Activated effector memory CD4-positive, alpha-beta T cell treated with Interleukin-2 at 50 U/mL for 16 hours (primary cell): ENCODE results near the gene LSP1.
"Not testable (repeated sequence)": the region's sequence is repeated elsewhere in the genome, so short reads cannot be mapped to it uniquely, and the experiment has no call there.

ENCODE experiments used
- DNase-seq: peaks from one replicate; pipeline ENCODE4 v3.0.0-alpha.2; 2020

The LSP1 gene, protein sequence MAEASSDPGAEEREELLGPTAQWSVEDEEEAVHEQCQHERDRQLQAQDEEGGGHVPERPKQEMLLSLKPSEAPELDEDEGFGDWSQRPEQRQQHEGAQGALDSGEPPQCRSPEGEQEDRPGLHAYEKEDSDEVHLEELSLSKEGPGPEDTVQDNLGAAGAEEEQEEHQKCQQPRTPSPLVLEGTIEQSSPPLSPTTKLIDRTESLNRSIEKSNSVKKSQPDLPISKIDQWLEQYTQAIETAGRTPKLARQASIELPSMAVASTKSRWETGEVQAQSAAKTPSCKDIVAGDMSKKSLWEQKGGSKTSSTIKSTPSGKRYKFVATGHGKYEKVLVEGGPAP

DNA sequence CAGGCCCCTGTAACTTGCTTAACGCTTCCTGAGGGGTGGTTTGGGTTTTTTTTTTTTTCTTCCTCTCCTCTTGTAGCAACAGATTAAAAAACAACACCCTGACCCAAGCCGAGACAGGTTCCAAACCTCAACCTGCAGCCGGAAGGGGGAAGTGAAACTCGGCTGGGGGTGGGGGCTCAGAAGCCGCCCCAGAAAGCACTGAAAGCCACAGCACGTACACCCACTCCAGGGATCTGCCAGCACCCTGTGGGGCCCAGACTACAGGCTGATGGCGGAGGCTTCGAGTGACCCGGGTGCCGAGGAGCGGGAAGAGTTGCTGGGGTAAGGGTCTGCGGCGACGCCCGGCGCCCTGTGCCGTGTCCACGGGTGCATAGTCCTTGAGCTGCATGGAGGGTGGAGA lies at the start of gene LSP1:
TSS of gene LSP1 (plus strand) at position 208 of the 400 bp plus-strand sequence. CDS start at position 269, 61 bp downstream.
- peak; percentile 85 for DNase-seq

DNA sequence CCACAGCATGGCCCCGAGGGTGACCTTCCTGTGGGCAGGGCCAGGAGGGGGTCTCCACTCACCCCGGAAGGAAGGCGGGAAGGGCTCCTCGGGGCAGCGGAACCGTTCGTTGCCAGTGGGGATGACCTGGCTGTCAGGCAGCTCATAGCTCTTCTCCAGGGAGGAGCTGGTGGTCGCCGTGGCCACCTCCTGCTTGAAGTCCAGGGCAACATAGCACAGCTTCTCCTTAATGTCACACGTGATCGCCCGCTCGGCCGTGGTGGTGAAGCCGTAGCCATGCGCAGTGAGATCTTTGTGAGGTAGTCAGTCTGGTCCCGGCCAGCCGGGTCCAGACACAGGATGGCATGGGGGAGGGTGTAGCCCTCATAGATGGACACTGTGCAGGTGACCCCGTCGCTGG lies 49.6 kb upstream of the LSP1 start:
- no peak for DNase-seq

DNA sequence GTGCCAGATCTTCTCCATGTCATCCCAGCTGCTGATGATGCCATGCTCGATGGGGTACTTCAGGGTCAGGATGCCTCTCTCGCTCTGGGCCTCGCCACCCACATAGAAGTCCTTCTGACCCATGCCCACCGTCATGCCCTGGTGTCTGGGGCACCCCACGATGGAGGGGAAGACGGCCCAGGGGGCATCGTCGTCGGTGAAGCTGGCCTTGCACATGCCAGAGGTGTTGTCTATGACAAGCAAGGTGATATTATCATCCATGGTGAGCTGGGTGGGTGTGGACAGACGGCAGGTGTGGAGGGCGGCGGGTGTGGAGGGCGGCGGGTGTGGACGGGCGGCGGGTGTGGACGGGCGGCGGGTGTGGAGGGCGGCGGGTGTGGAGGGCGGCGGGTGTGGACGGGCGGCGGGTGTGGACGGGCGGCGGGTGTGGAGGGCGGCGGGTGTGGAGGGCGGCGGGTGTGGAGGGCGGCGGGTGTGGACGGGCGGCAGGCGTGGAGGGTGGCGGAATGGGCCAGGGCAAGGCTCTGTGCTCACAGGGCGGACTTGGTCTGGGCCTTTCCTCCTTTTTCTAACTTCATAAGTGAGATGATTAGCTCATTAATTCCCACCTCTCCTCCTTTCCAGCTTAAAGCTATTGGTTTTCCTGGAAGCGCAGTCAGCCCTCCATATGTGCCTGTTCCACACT lies 48.9 kb upstream of the LSP1 start:
- not testable (repeated sequence) for DNase-seq

DNA sequence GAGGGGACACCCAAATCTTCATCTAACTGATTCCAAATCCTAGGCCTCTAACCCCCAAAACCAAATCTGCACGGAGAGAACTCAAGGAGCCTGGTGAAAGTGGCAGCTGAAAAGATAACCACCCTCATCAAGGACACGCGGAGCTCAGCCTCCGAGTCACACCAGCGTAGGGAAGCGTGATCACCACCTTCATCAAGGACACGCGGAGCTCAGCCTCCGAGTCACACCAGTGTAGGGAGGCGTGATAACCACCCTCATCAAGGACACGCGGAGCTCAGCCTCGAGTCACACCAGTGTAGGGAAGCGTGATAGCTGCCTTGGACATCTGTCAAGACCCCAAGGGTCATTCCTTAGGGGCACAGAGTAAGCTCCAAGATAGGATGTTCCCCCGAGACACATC lies 47.4 kb upstream of the LSP1 start:
- no peak for DNase-seq

DNA sequence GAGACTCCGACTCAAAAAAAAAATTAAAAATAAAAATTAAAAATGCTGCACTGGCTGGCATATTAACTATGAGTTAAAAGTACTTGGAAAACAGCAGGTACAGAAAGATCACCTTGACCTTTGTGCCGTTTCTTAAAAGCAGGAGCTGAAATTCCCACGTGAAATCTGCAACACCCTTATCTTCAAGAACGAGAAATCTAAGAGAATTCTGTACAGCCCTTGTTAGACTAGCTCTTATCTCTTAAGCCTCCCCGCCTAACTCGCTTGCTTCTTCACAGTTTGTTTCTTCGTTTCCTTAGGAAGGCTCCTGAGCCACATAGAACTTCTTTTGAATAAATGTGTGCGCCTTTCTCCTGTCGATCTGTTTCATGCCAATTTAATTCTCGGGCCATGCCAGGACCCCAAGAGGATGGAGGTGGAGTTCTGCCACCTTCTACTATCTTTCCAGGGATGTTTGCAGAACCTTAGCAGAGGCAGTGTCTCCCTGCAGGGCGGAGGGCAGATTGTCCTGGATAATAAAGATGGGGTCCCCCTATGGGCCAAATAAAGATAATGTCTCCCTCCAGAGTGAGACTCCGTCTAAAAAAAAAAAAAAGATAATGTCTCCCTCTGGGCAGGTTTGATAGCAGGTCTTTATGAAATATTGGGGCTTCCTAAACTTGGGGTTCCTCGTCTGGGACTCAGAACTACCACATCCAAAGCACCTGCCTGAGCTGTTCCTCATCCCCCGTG lies 45.5 kb upstream of the LSP1 start:
- no peak for DNase-seq

DNA sequence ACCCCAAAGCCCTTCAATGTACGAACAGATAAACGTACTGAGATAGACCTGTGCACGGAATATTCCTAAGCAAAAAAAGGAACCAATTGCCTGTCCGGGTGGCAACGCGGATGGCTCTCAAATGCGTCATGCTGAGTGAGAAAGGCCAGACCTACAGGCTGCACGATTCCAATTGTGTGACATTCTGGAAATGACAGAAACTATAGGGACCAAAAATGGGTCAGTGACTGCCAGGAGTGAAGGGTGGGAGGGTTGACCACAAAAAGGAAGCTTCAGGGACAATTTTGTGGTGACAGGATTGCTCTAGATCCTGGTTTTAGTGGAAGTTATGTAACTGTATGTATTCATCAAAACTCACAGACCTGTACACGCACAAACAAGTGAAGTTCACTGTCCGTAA lies 42.1 kb upstream of the LSP1 start:
- no peak for DNase-seq

DNA sequence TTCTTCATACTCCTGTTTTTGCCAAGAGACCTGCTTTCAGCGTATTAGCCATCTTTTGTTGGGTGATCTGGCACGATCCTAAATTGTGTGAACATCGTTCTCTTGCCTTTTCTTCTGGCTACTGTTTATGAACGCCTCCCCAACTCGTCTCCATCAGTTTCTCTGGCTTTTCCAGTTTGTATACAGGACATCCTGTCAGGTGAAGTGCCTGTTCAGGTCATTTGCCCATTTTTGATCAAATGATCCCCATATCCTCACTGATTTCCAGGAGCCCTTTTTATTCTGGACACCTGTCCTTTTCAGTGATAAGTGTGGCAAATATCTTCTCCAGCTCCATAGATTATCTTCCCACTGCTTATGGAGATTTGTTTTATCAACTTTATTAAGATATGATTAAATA lies 40.6 kb upstream of the LSP1 start:
- DNase-seq, result no peak

DNA sequence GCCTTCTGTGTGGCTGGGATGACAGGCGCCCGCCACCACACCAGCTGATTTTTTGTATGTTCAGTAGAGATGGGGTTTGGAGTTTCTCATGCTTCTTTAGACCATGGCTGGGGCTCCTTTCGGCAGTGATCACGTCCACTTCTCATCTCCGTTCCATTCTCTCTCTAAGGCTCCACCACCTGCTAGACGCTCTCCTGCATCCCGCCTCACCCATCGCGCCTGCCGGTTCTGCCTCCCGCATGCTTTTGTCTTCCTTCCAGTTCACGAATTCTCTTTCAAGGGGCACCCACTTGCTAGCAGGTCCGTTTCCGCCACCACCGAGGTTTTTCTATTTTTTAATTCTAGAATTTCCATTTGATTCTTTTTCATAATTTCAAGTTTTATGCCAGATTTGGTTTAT lies 40.1 kb upstream of the LSP1 start:
- DNase-seq, result no peak

DNA sequence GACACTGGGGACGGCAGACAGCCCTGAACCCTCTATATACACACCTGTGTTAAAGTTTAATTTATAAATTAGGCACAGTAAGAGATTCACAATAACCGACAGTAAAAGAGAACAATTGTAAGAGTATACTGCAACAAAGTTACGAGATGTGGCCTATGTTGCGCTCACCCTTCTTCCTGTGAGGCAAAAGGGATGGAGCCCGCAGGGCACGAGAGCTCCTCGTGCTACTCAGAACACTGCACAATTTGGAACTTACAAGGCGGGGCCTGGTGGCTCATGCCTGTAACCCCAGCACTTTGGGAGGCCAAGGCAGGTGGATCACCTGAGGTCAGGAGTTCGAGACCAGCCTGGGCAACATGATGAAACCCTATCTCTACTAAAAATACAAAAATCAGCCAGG lies 39.5 kb upstream of the LSP1 start:
- not testable (repeated sequence) for DNase-seq

DNA sequence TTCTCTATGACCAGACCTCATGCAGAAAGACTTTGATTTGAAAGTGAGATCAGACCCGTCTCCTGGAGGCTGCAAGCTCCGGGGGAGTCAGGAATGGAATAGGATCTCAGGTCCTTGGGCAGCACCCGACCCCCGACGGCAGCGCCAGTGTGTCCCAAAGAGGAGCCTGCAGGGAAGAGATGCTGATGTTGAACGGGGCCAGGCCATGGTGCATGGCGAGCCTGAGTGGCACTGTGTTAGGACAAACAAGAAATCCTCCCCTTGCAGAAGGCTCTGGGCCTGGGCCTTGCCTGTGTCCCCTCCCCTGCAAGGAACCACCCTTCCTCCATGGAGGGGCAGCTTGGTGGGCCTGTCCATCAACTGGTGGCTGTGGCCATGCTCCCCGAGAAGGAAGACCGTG lies 38.2 kb upstream of the LSP1 start:
- DNase-seq, result no peak

DNA sequence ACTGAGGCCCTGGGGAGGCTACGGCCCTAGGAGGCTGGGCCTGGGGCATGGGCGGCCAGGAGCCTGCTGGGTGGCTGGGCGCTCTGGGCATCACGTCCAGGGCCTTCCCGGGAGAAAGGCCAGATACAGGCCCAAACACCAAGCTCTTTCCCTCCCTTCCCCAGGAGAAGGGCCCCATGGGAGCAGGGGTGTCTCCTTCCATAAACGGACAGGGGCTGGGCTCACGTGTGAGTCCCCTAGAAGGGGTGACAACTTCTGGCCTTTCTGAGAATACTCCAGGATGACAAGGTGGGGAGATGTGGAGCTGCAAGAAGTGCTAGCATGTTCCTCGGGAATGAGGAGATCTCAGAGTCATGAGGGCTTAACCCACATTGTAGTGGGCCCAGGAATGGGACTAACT lies 37.6 kb upstream of the LSP1 start:
- no peak for DNase-seq

DNA sequence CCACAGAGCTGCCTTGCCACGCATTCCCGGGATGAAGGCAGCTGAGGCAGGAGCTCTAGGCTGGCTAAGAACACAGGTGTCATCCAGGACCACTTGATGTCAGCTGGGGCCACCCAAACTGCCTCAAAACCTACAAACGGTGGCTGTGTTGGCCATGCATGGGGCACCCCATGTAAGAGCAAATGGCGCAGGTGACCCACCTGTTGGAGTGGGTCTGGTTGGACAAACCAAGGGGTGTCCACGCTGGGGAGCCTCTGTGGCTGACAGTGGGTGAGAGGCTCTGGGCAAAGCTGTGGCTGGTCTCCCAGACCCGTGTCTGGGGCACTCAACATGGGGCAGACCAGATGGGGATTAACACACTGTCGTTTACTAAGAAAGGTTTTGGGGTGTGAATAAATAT lies 37.1 kb upstream of the LSP1 start:
- DNase-seq, result no peak

DNA sequence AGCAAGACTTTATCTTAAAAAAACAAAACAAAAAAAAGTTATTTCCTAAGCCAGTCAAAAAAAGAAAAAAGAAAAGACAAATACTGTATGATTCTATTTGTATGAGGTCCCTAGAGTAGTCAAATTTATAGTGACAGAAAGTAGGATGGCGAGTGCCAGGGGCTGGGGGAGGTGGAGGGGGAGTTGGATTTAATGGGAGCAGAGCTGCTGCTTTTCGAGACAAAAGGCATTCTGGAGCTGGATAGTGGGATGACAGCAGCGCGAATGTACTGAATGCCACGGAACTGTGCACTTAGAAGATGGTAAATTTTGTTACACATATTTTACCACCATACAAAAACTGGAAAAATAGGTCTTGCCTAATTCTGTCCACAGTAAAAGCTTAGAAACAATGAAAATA lies 35.9 kb upstream of the LSP1 start:
- no peak for DNase-seq

DNA sequence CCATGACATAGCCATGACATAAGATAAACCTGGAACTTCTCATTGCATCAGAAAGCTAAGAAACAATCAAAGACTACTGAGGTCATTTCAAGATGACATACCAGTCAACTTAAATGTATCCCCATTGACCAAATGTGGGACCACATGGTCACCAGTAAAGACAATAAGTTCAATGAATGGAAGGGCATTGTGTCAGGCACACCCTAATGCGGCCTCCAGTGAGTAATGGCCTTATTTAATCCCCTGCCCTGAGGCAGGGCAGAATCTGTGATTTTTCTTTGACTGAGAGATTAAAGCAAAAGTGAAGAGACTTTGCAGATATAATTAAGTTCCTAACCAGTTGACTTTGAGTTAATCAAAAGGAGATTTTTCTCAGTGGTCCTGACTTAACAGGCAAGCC lies 35.4 kb upstream of the LSP1 start:
- DNase-seq, result no peak

DNA sequence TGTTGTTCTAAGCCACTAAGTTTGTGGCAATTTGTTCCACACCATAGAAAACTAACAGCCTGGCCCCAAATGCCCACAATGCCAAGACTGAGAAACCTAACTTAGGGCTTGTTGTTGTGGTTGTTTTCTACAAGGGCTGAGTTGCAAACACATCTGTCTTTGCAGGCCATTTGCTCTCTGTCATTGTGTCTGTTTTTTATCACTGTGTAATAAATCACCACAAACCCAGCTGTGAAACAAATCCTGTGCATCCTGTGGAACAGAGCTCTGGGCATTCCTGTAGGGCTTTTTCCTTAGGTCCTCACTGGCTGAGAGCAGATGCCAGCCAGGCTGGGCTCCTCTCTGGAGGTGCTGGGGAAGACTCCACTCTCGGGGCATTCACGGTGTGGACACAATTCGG lies 33.8 kb upstream of the LSP1 start:
- no peak for DNase-seq

DNA sequence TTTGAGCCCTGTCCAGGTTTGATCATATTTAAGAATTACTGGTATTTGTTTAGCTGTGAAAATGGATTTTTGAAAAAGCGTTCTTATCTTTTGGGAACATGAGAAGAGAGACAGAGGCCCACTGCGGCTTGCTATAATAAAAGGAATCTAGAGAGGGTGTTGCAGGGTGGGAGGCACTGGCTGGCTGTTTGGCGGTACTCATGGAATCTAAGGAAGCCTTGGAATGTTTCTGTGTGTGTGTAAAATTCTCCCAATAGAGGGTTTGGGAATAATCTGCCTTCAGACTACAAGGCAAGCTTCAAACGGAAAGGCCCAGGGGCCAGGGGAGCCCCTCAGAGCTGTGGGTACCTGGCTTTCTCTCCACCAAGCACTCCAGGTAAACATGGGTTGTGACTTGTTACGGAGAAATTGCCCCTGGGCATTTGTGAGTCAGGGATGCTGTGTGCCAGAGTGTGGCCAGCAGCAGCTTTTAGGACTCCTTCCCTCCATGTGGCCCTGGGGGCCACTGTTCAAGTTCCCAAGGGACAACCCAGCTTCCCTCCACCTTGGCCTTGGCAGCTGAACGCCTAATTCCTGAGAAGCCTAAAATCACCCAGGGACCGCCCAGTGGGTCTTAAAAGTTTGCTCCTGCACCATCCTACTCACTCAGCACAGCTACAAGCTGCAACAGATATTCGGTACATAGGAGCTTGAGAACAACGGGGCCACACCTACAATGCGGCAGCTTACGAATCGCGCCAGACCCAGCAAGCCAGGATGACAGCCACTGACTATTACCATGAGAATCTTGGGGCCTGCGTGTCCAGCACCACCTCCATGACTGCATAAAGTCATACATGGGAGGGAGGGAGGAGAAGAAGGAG lies 32.2 kb upstream of the LSP1 start:
- DNase-seq, result no peak

DNA sequence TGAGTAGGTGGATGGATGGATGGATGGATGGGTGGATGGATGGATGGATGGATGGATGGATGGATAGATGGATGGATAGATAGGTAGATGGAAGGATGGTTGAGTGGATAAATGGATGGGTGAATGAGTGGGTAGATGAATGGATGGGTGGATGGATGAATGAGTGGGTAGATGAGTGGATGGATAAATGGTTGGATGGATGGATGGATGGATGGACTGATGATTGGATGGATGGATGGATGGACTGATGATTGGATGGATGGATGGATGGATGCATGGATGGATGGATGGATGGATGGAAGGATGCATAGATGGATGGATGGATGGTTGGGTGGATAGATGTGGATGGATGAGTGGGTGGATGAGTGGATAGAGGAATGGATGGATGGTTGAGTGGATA lies 31.3 kb upstream of the LSP1 start:
- no peak for DNase-seq

DNA sequence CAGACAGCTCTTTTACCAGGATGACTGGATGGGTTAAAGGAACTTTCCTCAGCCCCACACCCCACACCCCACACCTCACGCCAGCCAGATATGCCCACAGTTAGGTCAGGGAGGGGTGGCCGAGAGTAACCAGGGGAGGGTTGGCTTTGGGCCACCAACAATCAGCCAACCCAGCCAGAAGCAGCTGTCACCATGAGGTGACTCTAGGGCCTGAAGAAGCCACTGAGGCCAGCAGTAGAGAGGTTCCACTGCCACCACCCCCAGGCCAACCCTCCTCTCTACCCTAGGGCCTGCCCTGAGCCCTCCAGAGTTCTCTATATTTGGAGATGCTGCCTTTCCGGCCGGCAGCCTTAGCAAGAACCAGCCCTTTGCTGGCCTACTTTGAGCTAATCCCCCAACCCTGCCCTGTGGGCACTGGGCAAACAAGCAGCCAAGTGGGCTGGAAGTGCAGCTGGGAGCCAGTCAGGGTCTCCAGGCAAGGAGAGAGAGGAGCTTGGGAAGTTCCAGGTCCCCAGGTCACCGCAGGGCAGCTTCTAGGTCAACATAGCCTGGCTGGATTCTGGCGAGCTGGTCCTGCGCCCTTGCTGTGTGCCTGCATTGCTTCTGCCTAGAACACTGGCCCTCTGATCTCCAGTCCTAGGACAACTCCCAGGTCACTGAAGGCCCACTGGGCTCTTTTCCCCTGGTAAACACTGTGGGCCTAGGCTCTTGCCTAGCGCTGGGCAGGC lies 30.1 kb upstream of the LSP1 start:
- DNase-seq, result no peak

DNA sequence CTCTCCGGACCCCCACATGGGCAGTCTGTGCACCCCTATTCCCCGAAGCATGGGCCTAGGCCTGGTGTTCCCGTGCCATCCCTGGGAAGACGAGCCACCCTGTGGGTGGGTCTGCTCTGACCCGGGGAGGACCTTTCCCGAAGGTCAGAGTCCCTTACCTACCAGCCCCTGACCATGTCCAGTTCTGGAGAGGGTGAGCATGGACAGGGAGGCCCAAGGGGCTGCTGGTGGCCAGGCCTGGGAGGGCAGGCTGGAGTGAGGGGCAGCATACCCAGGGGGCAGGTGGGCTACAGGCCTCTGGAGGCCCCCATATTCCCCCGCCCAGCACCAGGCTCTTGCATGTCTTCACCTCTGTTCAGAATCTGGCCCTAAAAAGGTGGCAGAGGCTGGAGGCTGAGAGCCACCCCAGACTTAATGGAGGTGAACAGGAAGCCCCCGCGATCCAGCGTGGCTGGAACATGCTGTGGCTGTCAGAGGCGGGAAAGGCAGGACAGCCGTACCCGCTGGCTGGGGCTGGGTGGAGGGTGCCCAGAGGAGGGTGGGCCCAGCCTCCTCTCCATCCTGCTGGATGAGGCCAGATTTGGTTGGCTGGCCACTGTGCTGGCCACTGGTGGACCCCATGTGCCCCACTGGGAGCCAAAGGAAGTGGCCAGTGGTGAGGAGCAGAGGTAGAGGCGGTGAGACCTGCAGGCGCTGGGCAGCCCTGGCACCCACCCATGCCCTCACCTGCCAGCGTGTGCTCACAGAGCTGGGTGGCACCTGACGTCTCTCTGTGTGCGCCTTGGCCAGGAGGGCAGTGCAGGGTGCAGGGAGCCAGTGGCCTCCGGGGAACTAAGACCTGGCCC lies 29.3 kb upstream of the LSP1 start:
- DNase-seq, result no peak

DNA sequence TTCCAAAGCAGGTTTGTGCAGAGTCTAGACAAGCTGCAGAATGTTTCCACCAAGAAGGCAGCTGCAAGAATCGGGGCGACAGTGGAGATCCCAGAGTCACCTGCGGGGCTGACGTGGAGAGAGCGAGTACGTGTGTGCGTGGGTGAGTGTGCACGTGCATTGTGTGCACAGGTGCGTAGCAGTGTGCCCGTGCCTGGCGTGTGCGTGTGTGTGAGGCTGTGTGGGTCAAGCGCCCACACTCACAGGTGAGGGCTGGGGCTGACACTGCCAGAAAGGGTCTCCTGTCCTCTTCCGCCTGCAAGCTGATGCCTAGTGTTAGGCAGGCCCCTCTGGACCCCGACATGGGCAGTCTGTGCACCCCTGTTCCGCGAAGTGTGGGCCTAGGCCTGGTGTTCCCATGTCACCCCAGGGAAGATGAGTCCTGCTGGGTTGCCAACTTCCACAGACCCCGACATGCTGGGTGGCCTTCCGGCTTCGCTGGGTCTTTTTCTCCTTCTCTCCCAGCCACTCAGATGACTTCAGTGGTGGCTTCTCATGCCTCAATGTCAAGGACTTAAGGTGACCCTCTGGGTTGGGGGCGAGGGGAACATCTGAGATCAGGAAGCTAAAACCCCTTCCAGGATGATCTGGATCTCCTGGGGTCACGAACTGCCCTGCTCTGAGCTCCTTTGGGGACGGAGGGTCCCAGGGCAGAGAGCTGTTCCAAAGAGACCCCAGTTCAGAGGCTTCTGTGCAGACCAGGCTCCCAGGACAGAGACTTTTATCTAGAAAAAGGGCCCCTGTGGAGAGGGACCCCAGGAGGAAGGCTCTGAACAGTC lies 28.5 kb upstream of the LSP1 start:
- DNase-seq, result no peak
